ENCODE data around the gene ABTB2.

GRCh38 chr11:34380696-34381095, 22.9 kb upstream of the ABTB2 start:
- TF ChIP-seq TAF1 (IDR thresholded peaks at IDR 0.05; ENCODE audit: borderline replicate concordance, insufficient read depth, low read length) (no peak), SIN3A (IDR thresholded peaks at IDR 0.05; ENCODE audit: borderline replicate concordance, insufficient read depth, low read length) (no peak), POLR2AphosphoS5 (IDR thresholded peaks at IDR 0.05; ENCODE audit: low read depth, low read length) (no peak), REST (IDR thresholded peaks at IDR 0.05; ENCODE audit: insufficient read depth in 1 of 2, low read depth in 2 of 2, low read length in 2 of 2) (no peak), FOXP2 (optimal IDR thresholded peaks at IDR 0.05; ENCODE audit: borderline replicate concordance, extremely low read depth, extremely low read length, insufficient read depth) (no peak)

Measured in PFSK-1 (cell line).